Fibroblast of pulmonary artery (primary cell): ENCODE results near the gene GFM1.

Source experiments
- DNase-seq: peaks from one replicate; pipeline ENCODE4 v3.0.0-alpha.2; 2010; ENCODE audit warnings: low read depth
- H3K4me3 ChIP-seq: replicated peaks from 2 replicates; pipeline ENCODE4 v1.5.1; 2011; ENCODE audit warnings: low read depth, mild to moderate bottlenecking, control low read depth, low read length, moderate library complexity
- TF ChIP-seq, protein P1 (sequence below): IDR thresholded peaks from 2 replicates; pipeline ENCODE4 v1.5.1; 2011; ENCODE audit warnings: mild to moderate bottlenecking, control low read depth, low read length, inconsistent platforms; ENCODE audit errors: missing control alignments

Gene GFM1

GRCh38 chr3:158659454-158660237 lies 15.3 kb downstream of the GFM1 start:
- peak; percentile 87 for DNase-seq
- TF ChIP-seq, protein P1, sequence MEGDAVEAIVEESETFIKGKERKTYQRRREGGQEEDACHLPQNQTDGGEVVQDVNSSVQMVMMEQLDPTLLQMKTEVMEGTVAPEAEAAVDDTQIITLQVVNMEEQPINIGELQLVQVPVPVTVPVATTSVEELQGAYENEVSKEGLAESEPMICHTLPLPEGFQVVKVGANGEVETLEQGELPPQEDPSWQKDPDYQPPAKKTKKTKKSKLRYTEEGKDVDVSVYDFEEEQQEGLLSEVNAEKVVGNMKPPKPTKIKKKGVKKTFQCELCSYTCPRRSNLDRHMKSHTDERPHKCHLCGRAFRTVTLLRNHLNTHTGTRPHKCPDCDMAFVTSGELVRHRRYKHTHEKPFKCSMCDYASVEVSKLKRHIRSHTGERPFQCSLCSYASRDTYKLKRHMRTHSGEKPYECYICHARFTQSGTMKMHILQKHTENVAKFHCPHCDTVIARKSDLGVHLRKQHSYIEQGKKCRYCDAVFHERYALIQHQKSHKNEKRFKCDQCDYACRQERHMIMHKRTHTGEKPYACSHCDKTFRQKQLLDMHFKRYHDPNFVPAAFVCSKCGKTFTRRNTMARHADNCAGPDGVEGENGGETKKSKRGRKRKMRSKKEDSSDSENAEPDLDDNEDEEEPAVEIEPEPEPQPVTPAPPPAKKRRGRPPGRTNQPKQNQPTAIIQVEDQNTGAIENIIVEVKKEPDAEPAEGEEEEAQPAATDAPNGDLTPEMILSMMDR: peak; percentile 90
- no peak overlapping the region for H3K4me3 ChIP-seq

DNA sequence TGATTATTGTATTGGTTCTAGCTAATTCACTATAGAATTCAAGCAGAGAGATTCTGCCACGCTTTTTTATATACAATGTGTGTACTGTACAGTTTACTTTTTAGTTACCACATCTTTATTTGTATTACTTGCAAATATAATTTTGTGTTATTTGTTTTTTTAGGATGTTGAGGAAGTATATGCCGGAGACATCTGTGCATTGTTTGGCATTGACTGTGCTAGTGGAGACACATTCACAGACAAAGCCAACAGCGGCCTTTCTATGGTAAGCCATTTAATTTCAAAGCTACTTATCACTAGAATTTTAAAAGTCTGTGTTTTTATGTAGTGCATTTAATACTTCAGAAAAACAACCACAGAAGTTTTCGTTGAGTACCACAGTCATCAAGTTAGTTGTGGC lies 16.4 kb downstream of the GFM1 start:
- H3K4me3 ChIP-seq: no peak overlapping the region
- no peak for DNase-seq
- TF ChIP-seq, protein P1: no peak

DNA sequence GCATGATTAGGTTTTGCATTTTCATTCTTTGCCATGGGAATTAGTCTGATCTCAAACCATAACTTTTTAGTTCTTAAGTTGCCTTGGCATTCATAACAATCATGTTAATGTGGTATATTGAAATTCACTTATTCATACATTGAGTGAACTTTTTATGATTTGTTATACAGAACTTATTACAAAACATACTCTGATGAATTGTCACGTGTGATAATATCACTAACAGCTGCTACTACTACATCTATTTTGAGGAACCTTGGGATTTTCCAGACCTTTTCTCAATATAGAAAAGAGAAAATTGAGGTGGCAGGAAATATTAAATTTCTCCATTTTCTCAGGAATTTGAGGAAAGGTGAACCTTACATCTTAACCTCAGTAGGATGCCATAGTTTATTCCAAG lies 18.9 kb downstream of the GFM1 start:
- TF ChIP-seq, protein P1: no peak
- no peak for DNase-seq
- no peak overlapping the region for H3K4me3 ChIP-seq

- no peak for DNase-seq
- TF ChIP-seq, protein P1: no peak
- no peak overlapping the region for H3K4me3 ChIP-seq
These were observed 19.5 kb downstream of the GFM1 start for GRCh38 chr3:158663832-158664231.

DNA sequence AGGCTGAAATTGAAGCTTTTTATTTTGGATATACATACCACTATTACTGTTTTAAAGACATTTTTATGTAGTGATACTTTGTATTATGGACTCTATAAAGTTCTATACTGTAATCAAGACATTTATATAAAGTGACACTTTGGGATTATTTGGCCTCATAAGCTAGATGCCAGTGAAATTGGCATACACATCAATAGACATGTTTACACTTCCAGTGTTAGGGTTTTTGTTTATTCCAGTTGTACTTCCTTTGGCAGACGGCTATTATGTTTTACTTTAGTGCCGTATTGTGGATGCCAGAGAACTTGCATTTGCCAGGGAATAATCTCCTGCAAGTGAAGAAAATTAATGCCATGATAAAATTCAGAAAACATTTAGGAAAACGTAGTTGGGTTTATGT lies 22.1 kb downstream of the GFM1 start:
- TF ChIP-seq, protein P1: no peak
- no peak overlapping the region for H3K4me3 ChIP-seq
- no peak for DNase-seq

DNA sequence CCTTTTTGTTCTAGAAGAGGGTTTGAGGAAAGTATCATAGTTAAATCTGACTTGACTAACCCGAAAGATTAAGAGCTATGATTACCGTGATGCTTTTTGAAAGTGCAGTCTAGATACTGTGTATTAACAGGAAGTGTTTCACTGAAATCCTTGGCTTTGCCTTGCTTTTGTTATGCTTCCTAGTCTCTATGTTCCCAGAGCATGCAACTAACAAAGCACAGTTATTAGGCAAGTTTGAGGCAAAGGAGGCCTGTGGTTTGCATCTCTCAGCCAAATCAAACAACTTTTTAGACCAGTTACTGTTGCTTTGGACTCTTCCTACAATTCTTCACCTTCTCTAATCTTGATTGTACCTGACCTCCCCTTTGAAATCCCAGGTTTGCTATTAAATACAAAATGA lies 24.2 kb downstream of the GFM1 start:
- no peak overlapping the region for H3K4me3 ChIP-seq
- DNase-seq: peak; percentile 68
- TF ChIP-seq, protein P1: no peak

DNA sequence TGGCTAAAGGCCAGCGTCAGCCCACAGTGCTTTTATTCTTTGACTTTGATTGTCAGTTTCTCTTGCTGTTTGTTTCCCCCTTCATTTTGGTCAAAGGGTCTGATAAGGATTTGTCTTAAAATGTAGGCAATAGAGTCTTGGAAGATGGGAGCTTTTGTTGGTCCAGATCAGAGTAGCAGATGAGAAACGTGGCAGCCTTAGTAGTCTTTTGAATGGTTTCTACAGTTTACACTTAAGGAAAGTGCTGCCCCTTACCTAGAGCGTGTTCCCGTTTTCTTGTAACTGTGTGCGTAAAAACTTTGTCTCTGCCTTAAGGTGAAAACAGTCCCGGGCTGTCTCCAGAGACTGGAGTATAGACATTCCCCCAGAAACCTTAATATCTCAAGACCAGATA lies 27.5 kb downstream of the GFM1 start:
- peak overlapping the region; percentile 75 for H3K4me3 ChIP-seq
- peak; percentile 8 for DNase-seq
- TF ChIP-seq, protein P1: no peak
